H54 (cell line): ENCODE data around the gene PAQR4.

Source experiments
- DNase-seq: peaks from one replicate; pipeline ENCODE4 v3.0.0; 2011; ENCODE audit warnings: low spot score, mixed read lengths; ENCODE audit not compliant: insufficient read length
- FAIRE-seq: peaks from 3 replicates; lab custom pipeline; 2011; peaks lifted over from hg19 to GRCh38; lab: Jason Lieb, UNC
- POLR2A ChIP-seq: IDR thresholded peaks from 2 replicates; pipeline ENCODE4 v1.6.1; 2011; ENCODE audit warnings: low read depth, mild to moderate bottlenecking, low read length

The PAQR4 gene

DNA sequence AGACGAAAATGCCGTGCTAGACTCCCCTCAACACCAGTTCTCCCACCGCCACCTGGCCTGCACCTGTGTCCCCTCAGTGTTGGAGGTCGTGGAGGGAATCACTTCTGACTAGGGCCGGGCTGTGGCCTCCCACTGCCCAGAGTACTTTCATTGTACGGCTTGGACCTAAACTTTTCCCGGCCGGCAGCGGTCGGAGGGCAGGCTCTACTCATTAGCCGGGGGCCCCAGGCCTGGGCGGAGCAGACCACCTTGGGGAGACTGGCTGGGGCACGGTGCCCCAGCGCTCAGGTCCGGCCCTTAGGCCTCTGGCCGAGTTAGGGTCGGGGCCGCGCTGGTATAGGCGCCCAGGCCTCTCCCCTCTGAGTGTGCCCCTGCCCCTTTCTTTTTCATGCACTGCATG is 48.2 kb downstream of the PAQR4 start:
- no peak for FAIRE-seq
- DNase-seq, result no peak
- no peak for TF ChIP-seq POLR2A

DNA sequence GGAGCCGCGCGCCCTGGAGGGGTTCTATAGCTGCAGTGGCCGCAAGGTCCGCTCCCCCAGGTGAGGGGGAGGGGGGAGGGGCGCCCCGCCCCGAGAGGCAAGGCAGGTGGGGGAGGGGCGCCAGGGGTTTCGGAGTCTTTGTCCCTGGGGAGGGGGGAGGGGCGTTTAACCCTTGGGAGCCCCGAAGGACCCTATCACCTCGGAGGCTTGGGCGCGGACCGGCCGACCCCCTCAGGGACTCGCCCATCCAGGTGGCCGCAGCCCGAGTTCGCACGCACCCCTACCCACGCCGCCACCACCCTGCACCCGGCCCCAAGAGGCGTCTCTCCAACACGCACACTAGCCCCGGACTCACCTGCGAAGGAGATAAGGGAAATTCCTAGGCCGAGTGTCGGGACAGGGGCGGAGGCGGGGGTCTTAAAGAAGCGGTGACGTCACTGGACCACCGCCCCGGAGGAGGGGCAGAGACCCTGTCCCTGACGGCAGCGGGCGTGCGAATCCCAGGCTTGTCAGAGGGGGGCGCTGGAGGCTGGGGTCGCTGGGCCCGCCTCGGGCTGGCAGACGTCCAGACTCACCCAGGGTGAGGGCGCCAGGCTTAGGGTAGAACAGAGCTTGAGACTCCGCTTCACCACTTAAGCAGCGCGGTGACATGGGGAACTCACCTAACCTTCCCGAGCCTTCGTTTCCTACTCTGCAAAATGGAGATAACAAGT is 48.8 kb downstream of the PAQR4 start, which contains the start of gene CLDN6:
TSS of gene CLDN6 (minus strand) at position 390 of the 713 bp plus-strand sequence. CDS start 2,162 bp downstream, outside the sequence.
- FAIRE-seq, result no peak
- DNase-seq, result no peak
- TF ChIP-seq POLR2A, result no peak

DNA sequence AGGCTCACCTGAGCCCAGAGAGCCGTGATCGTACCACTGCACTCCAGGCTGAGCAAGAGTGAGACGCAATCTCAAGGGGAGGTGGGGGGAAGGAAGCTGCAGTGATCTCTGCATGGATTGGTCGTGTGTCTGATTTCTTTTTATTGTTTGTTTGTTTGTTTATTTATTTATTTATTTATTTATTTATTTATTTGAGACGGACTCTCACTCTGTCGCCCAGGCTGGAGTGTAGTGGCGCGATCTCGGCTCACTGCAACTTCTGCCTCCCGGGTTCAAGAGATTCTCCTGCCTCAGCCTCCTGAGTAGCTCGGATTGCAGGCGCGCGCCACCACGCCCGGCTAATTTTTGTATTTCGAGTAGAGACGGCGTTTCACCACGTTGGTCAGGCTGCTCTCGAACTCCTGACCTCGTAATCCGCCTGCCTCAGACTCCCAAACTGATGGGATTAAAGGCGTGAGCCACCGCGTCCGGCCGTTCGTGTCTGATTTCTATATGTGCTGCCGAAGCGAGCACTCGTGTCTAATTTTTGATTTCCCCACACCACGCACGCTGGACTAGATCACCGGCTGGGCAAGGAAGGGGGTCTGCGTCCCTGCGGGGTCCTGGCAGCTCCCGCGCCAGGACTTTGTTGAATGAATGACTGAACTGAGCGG is 50.6 kb downstream of the PAQR4 start:
- FAIRE-seq, result no peak
- no peak for DNase-seq
- TF ChIP-seq POLR2A, result no peak

DNA sequence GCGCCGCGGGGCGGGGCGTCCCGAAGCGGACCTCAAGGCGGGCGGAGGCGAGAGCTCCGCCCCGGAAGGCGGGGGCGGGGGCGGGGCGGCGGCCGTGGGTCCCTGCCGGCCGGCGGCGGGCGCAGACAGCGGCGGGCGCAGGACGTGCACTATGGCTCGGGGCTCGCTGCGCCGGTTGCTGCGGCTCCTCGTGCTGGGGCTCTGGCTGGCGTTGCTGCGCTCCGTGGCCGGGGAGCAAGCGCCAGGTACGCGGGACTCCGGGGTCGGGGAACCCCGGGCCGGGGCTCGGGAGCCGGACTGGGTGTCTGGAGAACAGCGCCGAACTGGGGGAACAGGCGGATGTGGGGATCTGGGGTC is 51.1 kb downstream of the PAQR4 start, which contains the start of gene TNFRSF12A:
TSS of gene TNFRSF12A (plus strand) at position 122 of the 357 bp plus-strand sequence. CDS start at position 152, 30 bp downstream.
- FAIRE-seq (no peak), DNase-seq (peak; percentile 62)
- TF ChIP-seq POLR2A, result peak; percentile 96

DNA sequence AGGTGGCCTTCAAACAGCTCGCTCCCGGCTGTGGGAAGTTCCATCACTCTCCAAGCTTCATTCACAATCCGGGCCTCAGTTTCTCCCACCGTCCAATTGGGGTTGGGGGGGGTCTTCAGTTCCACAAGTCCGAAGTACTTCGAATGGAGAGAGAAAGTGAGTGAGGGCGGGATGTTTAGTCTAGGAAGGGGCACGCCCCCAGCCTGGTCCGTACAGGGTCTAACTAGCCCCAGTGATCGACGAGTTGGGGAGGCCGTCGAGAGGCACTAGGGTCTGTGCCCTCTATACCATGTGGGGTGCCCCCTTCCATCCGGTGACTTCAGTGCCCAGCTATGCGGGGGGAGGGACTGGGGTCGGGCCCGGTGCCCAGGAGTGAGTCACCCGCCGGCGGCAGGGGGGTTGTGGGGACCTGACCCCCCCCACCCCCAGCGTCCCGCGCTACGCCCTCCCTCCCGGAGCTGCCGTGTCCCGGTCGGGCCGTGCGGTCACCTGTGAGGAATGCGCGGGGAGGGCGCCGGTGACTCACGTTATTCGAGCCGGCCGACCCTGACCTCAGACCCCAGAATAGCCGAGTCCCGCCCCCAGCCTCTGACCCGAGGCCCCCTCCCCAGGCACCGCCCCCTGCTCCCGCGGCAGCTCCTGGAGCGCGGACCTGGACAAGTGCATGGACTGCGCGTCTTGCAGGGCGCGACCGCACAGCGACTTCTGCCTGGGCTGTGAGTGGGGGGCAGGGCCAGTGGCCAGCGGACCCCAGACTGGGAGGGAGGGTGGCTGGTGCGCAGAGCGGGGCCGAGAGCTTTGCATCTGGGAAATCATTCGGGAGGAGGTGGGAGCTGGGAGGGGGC is 51.7 kb downstream of the PAQR4 start:
- DNase-seq, result peak; percentile 86
- no peak for FAIRE-seq

DNA sequence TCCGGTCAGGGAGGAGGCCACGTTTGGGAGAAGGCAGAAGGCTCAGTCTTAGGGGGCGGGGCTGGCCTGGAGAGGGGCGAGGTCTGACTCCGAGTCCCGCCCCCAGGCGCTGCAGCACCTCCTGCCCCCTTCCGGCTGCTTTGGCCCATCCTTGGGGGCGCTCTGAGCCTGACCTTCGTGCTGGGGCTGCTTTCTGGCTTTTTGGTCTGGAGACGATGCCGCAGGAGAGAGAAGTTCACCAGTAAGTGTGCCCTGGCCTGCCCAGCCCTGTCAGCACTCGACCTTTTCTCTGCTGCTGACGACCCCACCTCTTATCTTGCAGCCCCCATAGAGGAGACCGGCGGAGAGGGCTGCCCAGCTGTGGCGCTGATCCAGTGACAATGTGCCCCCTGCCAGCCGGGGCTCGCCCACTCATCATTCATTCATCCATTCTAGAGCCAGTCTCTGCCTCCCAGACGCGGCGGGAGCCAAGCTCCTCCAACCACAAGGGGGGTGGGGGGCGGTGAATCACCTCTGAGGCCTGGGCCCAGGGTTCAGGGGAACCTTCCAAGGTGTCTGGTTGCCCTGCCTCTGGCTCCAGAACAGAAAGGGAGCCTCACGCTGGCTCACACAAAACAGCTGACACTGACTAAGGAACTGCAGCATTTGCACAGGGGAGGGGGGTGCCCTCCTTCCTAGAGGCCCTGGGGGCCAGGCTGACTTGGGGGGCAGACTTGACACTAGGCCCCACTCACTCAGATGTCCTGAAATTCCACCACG is 52.5 kb downstream of the PAQR4 start:
- TF ChIP-seq POLR2A, result 0 out of 2 replicates have a peak, but pooled peaks have one; percentile 26
- peak; percentile 75 for DNase-seq
- peak; percentile 85 for FAIRE-seq

More for the DNA sequence above, 51.7 kb downstream of the PAQR4 start:
- peak; percentile 78; the same call in 1 of the 2 replicates for TF ChIP-seq POLR2A

DNA sequence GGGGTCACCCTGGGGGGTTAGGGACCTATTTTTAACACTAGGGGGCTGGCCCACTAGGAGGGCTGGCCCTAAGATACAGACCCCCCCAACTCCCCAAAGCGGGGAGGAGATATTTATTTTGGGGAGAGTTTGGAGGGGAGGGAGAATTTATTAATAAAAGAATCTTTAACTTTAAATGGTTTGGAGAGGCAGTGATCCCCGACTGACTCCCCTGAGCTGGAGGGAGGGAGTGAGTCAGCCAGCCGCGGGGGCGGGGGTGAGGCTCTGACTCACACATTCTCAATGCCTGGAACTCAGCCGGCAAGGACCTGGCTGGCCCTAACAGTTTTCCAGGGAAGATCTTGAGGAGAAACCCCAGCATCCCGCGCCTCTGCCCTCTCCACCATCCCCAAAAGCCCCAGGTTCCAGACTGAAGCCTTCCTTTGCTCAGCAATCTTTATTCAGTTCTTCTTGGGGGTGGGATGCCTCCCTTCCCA is 53.1 kb downstream of the PAQR4 start:
- no peak for FAIRE-seq
- peak; percentile 83 for DNase-seq
- TF ChIP-seq POLR2A, result 0 out of 2 replicates have a peak, but pooled peaks have one; percentile 24

DNA sequence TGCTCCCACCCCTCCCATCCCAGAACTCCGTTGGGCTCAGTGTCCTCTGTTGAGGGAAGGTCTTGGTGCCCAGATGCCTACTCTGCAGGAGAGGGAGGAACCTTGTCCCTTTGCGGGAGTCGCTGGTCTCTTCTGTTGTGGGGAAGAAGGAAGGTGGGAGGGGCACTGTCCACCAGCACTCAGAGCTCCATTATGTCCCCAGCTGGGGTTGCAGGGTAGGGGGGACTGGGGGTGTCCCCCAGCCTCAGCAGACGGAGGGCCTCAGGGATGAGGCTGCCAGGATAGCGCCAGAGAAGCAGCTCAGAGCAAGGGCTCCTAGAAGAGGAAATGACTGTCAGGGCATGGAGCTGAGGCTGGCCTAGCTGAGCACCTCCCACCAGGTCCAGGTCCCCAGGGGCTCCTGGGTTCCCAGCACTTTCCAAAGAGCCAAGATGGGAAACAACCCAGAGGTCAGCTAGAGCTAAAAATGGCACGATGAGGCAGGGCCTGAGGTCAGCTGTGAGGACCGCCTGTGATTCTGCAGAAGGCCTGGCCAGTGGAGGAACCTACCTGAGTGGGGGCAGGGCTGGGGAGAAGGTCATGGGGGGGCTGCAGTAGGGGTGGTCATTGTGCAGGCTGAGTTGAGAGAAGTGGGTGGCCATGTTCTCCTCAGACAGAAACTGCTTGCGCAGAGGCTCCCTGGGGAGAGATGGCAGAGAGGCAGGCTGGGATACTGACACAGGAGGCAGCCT is 53.7 kb downstream of the PAQR4 start:
- no peak for FAIRE-seq
- DNase-seq, result peak; percentile 55
- TF ChIP-seq POLR2A, result peak; percentile 3
